RWPE2 (cell line): ENCODE data around the gene PGS1.

Source experiments
- ATAC-seq: fragments of 200-7000 bp; cut with Tn5 transposase; 3 replicates; pipeline ENCODE4 v1.9.1; 2021; ENCODE audit warnings: low read depth
- DNase-seq: peaks from one replicate; pipeline ENCODE4 v3.0.0-alpha.2; 2020; ENCODE audit warnings: low spot score
- H3K27ac ChIP-seq: fragments of 450-650 bp; 2 replicates; pipeline ENCODE4 v1.5.1; 2017; ENCODE audit warnings: mild to moderate bottlenecking; ENCODE audit not compliant: poor library complexity, severe bottlenecking
- H3K27me3 ChIP-seq: fragments of 250-450 bp; sonication (Bioruptor Pico); 2 replicates; pipeline ENCODE4 v1.5.1; 2021; ENCODE audit warnings: mild to moderate bottlenecking, moderate library complexity; ENCODE audit not compliant: insufficient read depth, poor library complexity, severe bottlenecking
- H3K36me3 ChIP-seq: fragments of 250-450 bp; sonication (Bioruptor Pico); 2 replicates; pipeline ENCODE4 v1.5.1; 2020; ENCODE audit warnings: low read depth, mild to moderate bottlenecking, moderate library complexity
- H3K4me1 ChIP-seq: fragments of 250-450 bp; sonication (Bioruptor Pico); 2 replicates; pipeline ENCODE4 v1.5.1; 2021; ENCODE audit warnings: mild to moderate bottlenecking, moderate library complexity; ENCODE audit not compliant: insufficient read depth, poor library complexity, severe bottlenecking
- H3K4me3 ChIP-seq: fragments of 250-450 bp; sonication (Bioruptor Pico); 2 replicates; pipeline ENCODE4 v1.5.1; 2021; ENCODE audit warnings: mild to moderate bottlenecking, moderate library complexity; ENCODE audit not compliant: severe bottlenecking
- H3K9me3 ChIP-seq: fragments of 250-450 bp; sonication (Bioruptor Pico); 2 replicates; pipeline ENCODE4 v1.5.1; 2021; ENCODE audit warnings: mild to moderate bottlenecking, moderate library complexity; ENCODE audit not compliant: severe bottlenecking
- CTCF ChIP-seq: fragments of 450-650 bp; IDR thresholded peaks from one replicate; pipeline ENCODE4 v1.5.1; 2017; ENCODE audit warnings: mild to moderate bottlenecking, moderate library complexity; ENCODE audit not compliant: poor library complexity, severe bottlenecking

PGS1 gene

GRCh38 chr17:78432226-78433012 lies 54.0 kb downstream of the PGS1 start:
- Histone ChIP-seq H3K4me3 (no peak overlapping the region), H3K27ac (no peak overlapping the region), H3K9me3 (no peaks in the 10 kb centered on the region), H3K36me3 (no peaks in the 10 kb centered on the region), H3K4me1 (no peaks in the 10 kb centered on the region), H3K27me3 (no peaks in the 10 kb centered on the region)
- no peak for DNase-seq
- ATAC-seq: no peak
- no peak for TF ChIP-seq CTCF

GRCh38 chr17:78433013-78433727 lies 54.7 kb downstream of the PGS1 start:
- Histone ChIP-seq H3K27ac (no peak overlapping the region), H3K27me3 (no peaks in the 10 kb centered on the region), H3K4me1 (no peaks in the 10 kb centered on the region), H3K4me3 (no peak overlapping the region), H3K36me3 (no peaks in the 10 kb centered on the region), H3K9me3 (no peaks in the 10 kb centered on the region)
- no peak for TF ChIP-seq CTCF
- DNase-seq: no peak
- no peak for ATAC-seq

GRCh38 chr17:78433780-78434335 lies 55.4 kb downstream of the PGS1 start:
- H3K9me3 ChIP-seq: no peaks in the 10 kb centered on the region
- H3K4me3 ChIP-seq: no peak overlapping the region
- DNase-seq (no peak), ATAC-seq (no peak)
- H3K27me3 ChIP-seq: no peaks in the 10 kb centered on the region
- no peak for TF ChIP-seq CTCF
- no peaks in the 10 kb centered on the region for H3K36me3 ChIP-seq
- H3K27ac ChIP-seq: no peak overlapping the region
- no peaks in the 10 kb centered on the region for H3K4me1 ChIP-seq

GRCh38 chr17:78434455-78435329 lies 56.2 kb downstream of the PGS1 start:
- H3K27ac ChIP-seq: no peak overlapping the region
- no peaks in the 10 kb centered on the region for H3K27me3 ChIP-seq
- no peak for DNase-seq
- no peaks in the 10 kb centered on the region for H3K36me3 ChIP-seq
- ATAC-seq: no peak
- no peaks in the 10 kb centered on the region for H3K9me3 ChIP-seq
- H3K4me3 ChIP-seq: no peak overlapping the region
- H3K4me1 ChIP-seq: no peaks in the 10 kb centered on the region
- TF ChIP-seq CTCF: no peak
